Esophagus (tissue), 2 donors: Measurements from ENCODE around the gene TBC1D3B. TPM values are rescaled to one million over a fixed set of nuclear protein-coding genes. Genes with fewer than 3 reads are reported as not detected.
"Not testable (repeated sequence)": the region's sequence is repeated elsewhere in the genome, so short reads cannot be mapped to it uniquely, and the experiment has no call there.

Source experiments
- H3K27ac ChIP-seq, 2 donors: one replicate each; pipeline ENCODE4 v1.5.1; 2013; ENCODE audit warnings: low read depth in 2 of 2, mild to moderate bottlenecking in 2 of 2, inconsistent platforms in 1 of 2, low read length in 1 of 2, moderate library complexity in 1 of 2
- H3K27me3 ChIP-seq, 2 donors: one replicate each; pipeline ENCODE4 v1.6.1; 2013; ENCODE audit warnings: low read length in 2 of 2, control low read depth in 1 of 2, mild to moderate bottlenecking in 1 of 2; ENCODE audit not compliant: insufficient read depth in 2 of 2, control insufficient read depth in 1 of 2
- H3K36me3 ChIP-seq, 2 donors: one replicate each; pipeline ENCODE4 v1.6.1; 2013; ENCODE audit warnings: low read length in 1 of 2; ENCODE audit not compliant: control insufficient read depth in 2 of 2, insufficient read depth in 2 of 2
- H3K4me1 ChIP-seq, 2 donors: one replicate each; pipeline ENCODE4 v1.6.1; 2013; ENCODE audit warnings: low read length in 1 of 2; ENCODE audit not compliant: control insufficient read depth in 2 of 2, insufficient read depth in 2 of 2
- H3K4me3 ChIP-seq, 2 donors: one replicate each; pipeline ENCODE4 v1.5.1; 2013; ENCODE audit warnings: low read length in 2 of 2, mild to moderate bottlenecking in 2 of 2, low read depth in 1 of 2, moderate library complexity in 1 of 2
- H3K9me3 ChIP-seq, 2 donors: one replicate each; pipeline ENCODE4 v1.6.1; 2013; ENCODE audit warnings: mild to moderate bottlenecking in 2 of 2, low read depth in 1 of 2, low read length in 1 of 2, moderate library complexity in 1 of 2; ENCODE audit not compliant: control insufficient read depth in 2 of 2, insufficient read depth in 1 of 2
- WGBS, 2 donors: extraction: QIAGEN DNeasy Blood & Tissue Kit; methylation state at CpG; one replicate each; pipeline ENCODE4 v1.1.7; 2013; 5-methylcytosine and 5-hydroxymethylcytosine counted together
- polyA plus RNA-seq, 2 donors: library from polyadenylated mRNA; stranded (reverse); fragments of 200-250 nt; gene quantifications; one replicate each; pipeline ENCODE4 v1.2.3, GENCODE V29; 2013
- donor health status: healthy with polysubstance abuse.
- donor health status: Bipolar disorder and iron deficiency.

Gene TBC1D3B
- 1 to 10 TPM; 5.8 to 6.9 TPM for polyA plus RNA-seq

DNA sequence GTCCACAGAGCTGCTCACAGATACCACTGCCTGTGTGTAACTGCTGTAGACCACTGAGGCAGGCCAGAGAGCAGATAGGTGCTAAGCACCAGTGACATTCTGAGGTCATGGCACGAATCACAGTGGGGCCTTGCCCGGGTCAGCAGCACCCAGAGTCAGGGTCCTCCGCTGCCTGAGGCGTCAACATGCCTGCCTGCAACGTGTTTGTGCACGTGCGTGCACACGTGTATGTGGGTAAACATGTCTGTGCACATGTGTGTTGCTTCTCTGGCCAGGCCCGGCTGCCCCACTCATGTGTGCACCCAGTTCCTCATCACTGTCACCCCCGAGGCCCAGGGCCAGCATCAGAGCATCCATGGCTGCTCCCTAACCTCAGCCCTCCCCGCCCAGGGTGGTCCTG lies at the start of gene TBC1D3B:
TBC1D3B (minus strand) TSS at position 101 of the 400 bp plus-strand sequence. CDS start 1,586 bp downstream, outside the sequence.
- H3K27ac ChIP-seq, H3K4me1 ChIP-seq, H3K36me3 ChIP-seq, H3K4me3 ChIP-seq, H3K27me3 ChIP-seq, H3K9me3 ChIP-seq: not testable (repeated sequence)
- WGBS, 2 donors: no CpG with 5 or more reads among the region's 11 CpGs

- not testable (repeated sequence) for H3K4me3 ChIP-seq, H3K36me3 ChIP-seq, H3K9me3 ChIP-seq, H3K4me1 ChIP-seq, H3K27me3 ChIP-seq, H3K27ac ChIP-seq
- 89 to 95% methylated on average over 12 of the region's 12 CpGs for WGBS, 2 donors
These were observed 46.5 kb upstream of the TBC1D3B start for GRCh38 chr17:36222967-36223366.

DNA sequence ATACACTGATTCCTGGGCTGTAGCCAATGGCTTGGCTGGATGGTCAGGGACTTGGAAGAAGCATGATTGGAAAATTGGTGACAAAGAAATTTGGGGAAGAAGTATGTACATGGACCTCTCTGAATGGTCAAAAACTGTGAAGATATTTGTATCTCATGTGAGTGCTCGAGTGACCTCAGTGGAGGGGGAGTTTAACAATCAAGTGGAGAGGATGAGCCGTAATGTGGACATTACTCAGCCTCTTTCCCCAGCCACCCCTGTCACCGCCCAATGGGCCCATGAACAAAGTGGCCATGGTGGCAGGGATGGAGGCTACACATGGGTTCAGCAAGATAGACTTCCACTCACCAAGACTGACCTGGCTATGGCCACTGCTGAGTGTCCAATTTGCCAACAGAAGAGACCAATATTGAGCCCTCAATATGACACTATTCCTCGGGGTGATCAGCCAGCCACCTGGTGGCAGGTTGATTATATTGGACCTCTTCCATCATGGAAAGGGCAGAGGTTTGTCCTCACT lies 45.2 kb upstream of the TBC1D3B start:
- not testable (repeated sequence) for H3K9me3 ChIP-seq, H3K27ac ChIP-seq, H3K4me3 ChIP-seq, H3K36me3 ChIP-seq, H3K27me3 ChIP-seq, H3K4me1 ChIP-seq
- WGBS, 2 donors: 81 to 82% methylated on average over 4 of the region's 4 CpGs

- H3K4me3 ChIP-seq, H3K36me3 ChIP-seq, H3K4me1 ChIP-seq, H3K9me3 ChIP-seq, H3K27ac ChIP-seq, H3K27me3 ChIP-seq: not testable (repeated sequence)
- WGBS, 2 donors: 71 to 74% methylated on average over 3 of the region's 3 CpGs
These were observed 44.5 kb upstream of the TBC1D3B start for GRCh38 chr17:36220737-36221580.

- not testable (repeated sequence) for H3K4me1 ChIP-seq, H3K9me3 ChIP-seq, H3K36me3 ChIP-seq, H3K4me3 ChIP-seq, H3K27me3 ChIP-seq, H3K27ac ChIP-seq
- 80 to 97% methylated on average over 1 of the region's 1 CpG for WGBS, 2 donors
These were observed 43.1 kb upstream of the TBC1D3B start for GRCh38 chr17:36219556-36219955.

DNA sequence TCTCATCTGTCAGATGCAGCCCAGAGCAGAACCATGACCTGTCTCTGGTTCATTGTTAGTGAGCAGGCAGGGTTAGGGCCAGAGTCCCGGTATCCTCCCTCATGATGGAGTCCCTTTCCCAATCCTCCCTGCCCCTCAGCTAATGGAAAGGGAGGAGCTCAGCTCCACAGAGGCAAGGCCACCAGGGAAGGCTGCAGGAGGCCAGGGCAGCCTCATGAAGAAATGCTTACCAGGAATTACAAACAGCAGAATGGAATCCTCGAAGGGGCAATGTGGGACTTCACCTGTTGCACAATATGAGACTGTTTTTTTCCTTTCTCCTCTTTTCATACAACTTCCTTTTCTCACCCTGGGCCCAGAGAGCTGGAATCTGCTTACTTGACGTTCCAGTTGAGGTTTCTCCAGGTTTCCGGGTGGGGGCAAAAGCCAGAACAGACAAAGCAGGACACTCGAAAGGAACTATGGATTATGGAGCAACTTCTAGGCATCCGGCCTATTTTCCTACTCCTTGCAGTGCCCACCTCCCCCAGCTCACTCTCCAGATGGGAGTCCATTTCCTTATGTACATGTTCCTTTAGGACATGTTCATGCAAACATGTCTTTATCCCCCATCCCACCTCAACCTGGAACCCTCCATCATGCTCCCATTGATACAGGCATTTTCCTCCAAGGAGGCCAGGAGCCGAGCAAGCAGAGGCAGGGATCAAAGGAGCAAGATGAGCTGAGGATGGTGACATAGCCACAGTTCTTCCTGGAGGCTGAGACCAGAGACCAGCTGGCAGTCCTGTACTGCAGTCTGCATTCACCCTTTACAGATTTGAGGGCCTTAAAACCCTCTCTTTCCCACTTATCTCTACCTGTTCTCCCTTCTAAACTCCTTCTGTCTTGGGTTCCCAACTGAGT lies 39.2 kb upstream of the TBC1D3B start:
- H3K4me1 ChIP-seq, H3K27ac ChIP-seq, H3K4me3 ChIP-seq, H3K27me3 ChIP-seq, H3K36me3 ChIP-seq, H3K9me3 ChIP-seq: not testable (repeated sequence)
- WGBS, 2 donors: 78 to 81% methylated on average over 7 of the region's 7 CpGs

- no peaks in the 10 kb centered on the region for H3K4me1 ChIP-seq
- H3K4me3 ChIP-seq: no peak overlapping the region
- no peaks in the 10 kb centered on the region for H3K36me3 ChIP-seq
- no peaks in the 10 kb centered on the region for H3K9me3 ChIP-seq
- H3K27ac ChIP-seq: no peak overlapping the region
- no peaks in the 10 kb centered on the region for H3K27me3 ChIP-seq
These were observed 38.5 kb upstream of the TBC1D3B start for GRCh38 chr17:36214918-36215317.

DNA sequence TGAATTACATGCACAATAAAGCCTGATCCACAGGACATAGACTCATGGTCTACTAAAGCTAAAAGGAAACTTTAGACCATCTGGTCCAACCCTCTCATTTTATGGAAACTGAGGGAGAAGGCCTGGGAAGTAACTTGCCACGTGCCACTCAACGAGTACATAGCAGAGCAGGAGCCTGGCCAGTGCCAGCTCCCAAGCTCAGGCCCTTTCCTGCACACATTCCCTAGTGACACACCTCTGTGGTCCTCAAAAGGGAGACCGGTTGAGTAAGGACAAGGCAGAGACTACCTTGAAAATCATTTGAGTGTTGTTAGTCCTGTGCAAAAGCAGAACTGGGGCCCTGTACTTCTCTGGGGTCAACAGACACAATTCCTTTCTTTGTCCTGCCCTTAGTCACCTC lies 37.3 kb upstream of the TBC1D3B start:
- Histone ChIP-seq H3K36me3 (no peaks in the 10 kb centered on the region), H3K9me3 (no peaks in the 10 kb centered on the region), H3K4me3 (no peak overlapping the region), H3K27ac (no peak overlapping the region), H3K27me3 (no peaks in the 10 kb centered on the region), H3K4me1 (no peaks in the 10 kb centered on the region)
- WGBS, 2 donors: 59 to 83% methylated on average over 3 of the region's 3 CpGs

DNA sequence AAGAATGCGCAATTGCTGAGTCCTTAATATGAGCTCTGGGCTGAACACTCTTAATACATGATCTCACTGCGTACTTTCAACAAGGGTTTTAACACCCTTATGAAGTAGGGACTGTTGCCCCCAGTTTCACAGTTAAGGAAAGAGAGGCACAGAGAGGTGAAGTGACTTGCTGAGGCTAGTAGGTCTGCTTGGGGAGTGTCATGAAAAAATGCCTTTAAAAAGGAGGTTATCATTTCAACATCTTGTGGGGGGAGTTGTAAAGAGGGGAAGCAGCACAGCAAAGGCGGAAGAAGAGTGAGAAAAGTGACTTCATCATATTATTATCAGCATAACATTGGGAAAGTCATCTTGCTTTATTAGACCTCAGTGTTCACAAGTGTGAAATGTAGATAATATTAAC lies 36.5 kb upstream of the TBC1D3B start:
- 85 to 94% methylated on average over 3 of the region's 3 CpGs for WGBS, 2 donors
- no peaks in the 10 kb centered on the region for H3K9me3 ChIP-seq
- no peak overlapping the region for H3K27ac ChIP-seq
- no peaks in the 10 kb centered on the region for H3K4me1 ChIP-seq
- H3K36me3 ChIP-seq: no peaks in the 10 kb centered on the region
- no peak overlapping the region for H3K4me3 ChIP-seq
- no peaks in the 10 kb centered on the region for H3K27me3 ChIP-seq
